Prostate gland (tissue), 2 donors: ENCODE results near the gene BICC1. TPM values are rescaled to one million over a fixed set of nuclear protein-coding genes. Genes with fewer than 3 reads are reported as not detected.
"Not testable (repeated sequence)": the region's sequence is repeated elsewhere in the genome, so short reads cannot be mapped to it uniquely, and the experiment has no call there.

Experiments
- DNase-seq: peaks from one replicate; pipeline ENCODE4 v3.0.0-alpha.2; 2019; ENCODE audit warnings: low spot score
- H3K27ac ChIP-seq, 2 donors: fragments of 200-600 bp; sonication (generic); 2 replicates each; pipeline ENCODE4 v1.5.1; 2017 to 2019
- H3K27me3 ChIP-seq: fragments of 200-600 bp; sonication (generic); replicated peaks from 2 replicates; pipeline ENCODE4 v1.5.1; 2019; ENCODE audit not compliant: insufficient read depth
- H3K36me3 ChIP-seq, 2 donors: fragments of 200-600 bp; sonication (generic); 1 replicate in 1 of 2; 2 replicates in 1 of 2; pipeline versions ENCODE4 v1.5.1 to v1.8.1; 2017 to 2019
- H3K4me1 ChIP-seq: fragments of 200-600 bp; sonication (generic); replicated peaks from 2 replicates; pipeline ENCODE4 v1.5.1; 2019
- H3K4me3 ChIP-seq, 2 donors: fragments of 200-600 bp; sonication (generic); 2 replicates each; pipeline ENCODE4 v1.5.1; 2017 to 2019
- H3K9me3 ChIP-seq: fragments of 200-600 bp; sonication (generic); 2 replicates; pipeline ENCODE4 v1.5.1; 2017
- POLR2A ChIP-seq: fragments of 450-650 bp; IDR thresholded peaks from one replicate; pipeline ENCODE4 v1.6.1; 2016; ENCODE audit warnings: antibody characterized with exemption, mild to moderate bottlenecking
- POLR2AphosphoS5 ChIP-seq: sonication (generic); formaldehyde crosslinking; IDR thresholded peaks from one replicate; pipeline ENCODE4 v1.6.1; 2017; ENCODE audit warnings: antibody characterized with exemption
- WGBS: methylation state at CpG from one replicate; pipeline ENCODE4 v1.1.5; 2018; 5-methylcytosine and 5-hydroxymethylcytosine counted together
- intact Hi-C: fragments of 100-400 bp; cut with DNase I; formaldehyde crosslinking; loops from one replicate; pipeline ENCODE4 v1.14.2; 2022
- total RNA-seq, 2 donors: library from RNA; depleted of rRNA; stranded (reverse); fragments of >200 nt; gene quantifications; one replicate each; pipeline ENCODE4 v1.1.0, GENCODE V29; 2016
- TF ChIP-seq, protein P1 (sequence below), 4 experiments: fragments of 200-600 bp in 2 of 4; fragments of 450-650 bp in 2 of 4; sonication (generic) in 2 of 4; IDR thresholded peaks; 1 replicate in 3 of 4; 2 replicates in 1 of 4; pipeline ENCODE4 v1.5.1; 2016 to 2019; ENCODE audit warnings: antibody characterized with exemption in 4 of 4, mild to moderate bottlenecking in 2 of 4, moderate library complexity in 2 of 4

BICC1 gene
- total RNA-seq, 2 donors from 2014 or later: 5.1 to 12.7 TPM

DNA sequence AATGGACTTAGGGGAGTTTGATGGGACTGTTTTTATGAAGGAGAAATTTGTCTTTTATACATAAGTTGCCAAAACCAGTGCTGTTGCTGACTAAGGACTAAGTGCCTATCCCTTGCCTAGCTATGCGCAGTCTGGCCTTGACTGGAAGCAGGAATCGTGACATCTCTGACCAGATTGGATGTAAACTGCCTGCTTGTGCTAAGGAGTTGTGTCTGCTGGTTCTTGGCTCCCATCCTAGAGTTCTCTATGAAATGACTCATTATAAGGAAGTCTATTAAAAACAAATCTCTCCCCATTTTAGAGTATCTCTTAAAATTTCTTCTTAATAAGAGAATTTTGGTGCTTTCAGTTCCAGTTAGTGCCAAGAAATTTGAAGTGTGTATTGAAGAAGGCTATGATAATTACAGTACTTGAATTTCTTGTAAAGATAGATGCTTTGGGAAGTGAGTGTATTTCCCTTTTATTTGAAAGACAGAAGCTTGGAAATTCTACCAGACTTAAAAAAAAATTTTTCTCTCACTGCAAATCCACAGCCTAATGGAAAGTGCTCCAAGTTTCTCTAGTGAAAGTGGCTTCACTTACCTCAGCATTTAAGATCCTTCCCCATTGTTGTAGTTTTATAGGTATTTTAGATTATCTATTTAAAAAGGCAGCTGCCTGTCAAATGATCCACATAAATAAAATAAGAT, 77.6 kb downstream of the BICC1 start:
- no peak overlapping the region for H3K27ac ChIP-seq
- H3K4me3 ChIP-seq: no peak overlapping the region
- TF ChIP-seq, protein P1, sequence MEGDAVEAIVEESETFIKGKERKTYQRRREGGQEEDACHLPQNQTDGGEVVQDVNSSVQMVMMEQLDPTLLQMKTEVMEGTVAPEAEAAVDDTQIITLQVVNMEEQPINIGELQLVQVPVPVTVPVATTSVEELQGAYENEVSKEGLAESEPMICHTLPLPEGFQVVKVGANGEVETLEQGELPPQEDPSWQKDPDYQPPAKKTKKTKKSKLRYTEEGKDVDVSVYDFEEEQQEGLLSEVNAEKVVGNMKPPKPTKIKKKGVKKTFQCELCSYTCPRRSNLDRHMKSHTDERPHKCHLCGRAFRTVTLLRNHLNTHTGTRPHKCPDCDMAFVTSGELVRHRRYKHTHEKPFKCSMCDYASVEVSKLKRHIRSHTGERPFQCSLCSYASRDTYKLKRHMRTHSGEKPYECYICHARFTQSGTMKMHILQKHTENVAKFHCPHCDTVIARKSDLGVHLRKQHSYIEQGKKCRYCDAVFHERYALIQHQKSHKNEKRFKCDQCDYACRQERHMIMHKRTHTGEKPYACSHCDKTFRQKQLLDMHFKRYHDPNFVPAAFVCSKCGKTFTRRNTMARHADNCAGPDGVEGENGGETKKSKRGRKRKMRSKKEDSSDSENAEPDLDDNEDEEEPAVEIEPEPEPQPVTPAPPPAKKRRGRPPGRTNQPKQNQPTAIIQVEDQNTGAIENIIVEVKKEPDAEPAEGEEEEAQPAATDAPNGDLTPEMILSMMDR (IDR thresholded peaks at IDR 0.05): no peak
- TF ChIP-seq POLR2A (no peak), POLR2AphosphoS5 (no peak)
- no peak for DNase-seq
- no peaks in the 10 kb centered on the region for H3K4me1 ChIP-seq
- intact Hi-C loops: no loop called here
- 21% methylated on average over 2 of the region's 2 CpGs for WGBS
- H3K9me3 ChIP-seq: no peaks in the 10 kb centered on the region
- H3K36me3 ChIP-seq: no peaks in the 10 kb centered on the region
- no peaks in the 10 kb centered on the region for H3K27me3 ChIP-seq

DNA sequence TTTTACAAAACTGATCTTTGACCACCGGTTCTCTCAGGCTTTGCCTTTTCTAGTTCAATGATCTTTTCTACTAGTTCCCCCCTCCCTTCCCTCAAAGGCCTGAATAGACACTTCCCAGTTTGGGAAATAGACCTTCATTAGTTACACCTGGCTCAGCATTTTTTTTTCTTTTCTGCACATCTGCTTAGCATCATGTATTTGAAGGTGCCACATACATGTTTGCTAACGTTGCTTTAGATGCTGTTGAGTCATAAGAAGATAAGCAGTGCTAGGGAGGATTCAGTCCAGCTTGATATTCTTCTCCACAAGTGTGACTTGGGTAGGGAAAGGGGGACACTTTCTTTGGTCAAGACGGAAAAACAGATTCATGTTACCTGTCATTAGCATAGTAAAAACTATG, 78.3 kb downstream of the BICC1 start:
- Histone ChIP-seq H3K27ac (no peak overlapping the region), H3K9me3 (no peaks in the 10 kb centered on the region), H3K27me3 (no peaks in the 10 kb centered on the region), H3K36me3 (no peaks in the 10 kb centered on the region), H3K4me3 (no peak overlapping the region), H3K4me1 (no peaks in the 10 kb centered on the region)
- no peak for TF ChIP-seq POLR2AphosphoS5
- TF ChIP-seq POLR2A: no peak
- TF ChIP-seq, protein P1 (IDR thresholded peaks at IDR 0.05): no peak
- DNase-seq: no peak
- 70% methylated on average over 3 of the region's 3 CpGs for WGBS
- intact Hi-C loops: no loop called here

DNA sequence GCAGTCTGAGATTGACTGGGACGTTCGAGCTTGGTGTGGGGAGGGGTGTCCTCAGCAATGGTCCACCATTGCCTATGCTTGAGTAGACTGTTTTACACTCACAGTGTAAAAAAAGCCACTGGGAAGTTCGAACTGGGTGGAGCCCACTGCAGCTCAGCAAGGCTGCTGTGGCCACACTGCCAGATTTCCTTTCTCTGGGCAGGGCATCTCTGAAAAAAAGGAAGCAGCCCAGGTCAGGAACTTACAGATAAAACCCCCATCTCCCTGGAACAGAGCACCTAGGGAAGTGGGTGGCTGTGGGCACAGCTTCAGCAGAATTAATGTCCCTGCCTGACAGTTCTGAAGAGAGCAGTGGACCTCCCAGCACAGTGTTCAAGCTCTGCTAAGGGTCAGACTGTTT, 80.3 kb downstream of the BICC1 start:
- Histone ChIP-seq H3K27me3 (no peaks in the 10 kb centered on the region), H3K27ac (no peak overlapping the region), H3K4me3 (no peak overlapping the region), H3K9me3 (no peaks in the 10 kb centered on the region), H3K36me3 (no peaks in the 10 kb centered on the region), H3K4me1 (no peaks in the 10 kb centered on the region)
- intact Hi-C loops: no loop called here
- DNase-seq: no peak
- TF ChIP-seq POLR2A: no peak
- WGBS: 71% methylated on average over 3 of the region's 3 CpGs

DNA sequence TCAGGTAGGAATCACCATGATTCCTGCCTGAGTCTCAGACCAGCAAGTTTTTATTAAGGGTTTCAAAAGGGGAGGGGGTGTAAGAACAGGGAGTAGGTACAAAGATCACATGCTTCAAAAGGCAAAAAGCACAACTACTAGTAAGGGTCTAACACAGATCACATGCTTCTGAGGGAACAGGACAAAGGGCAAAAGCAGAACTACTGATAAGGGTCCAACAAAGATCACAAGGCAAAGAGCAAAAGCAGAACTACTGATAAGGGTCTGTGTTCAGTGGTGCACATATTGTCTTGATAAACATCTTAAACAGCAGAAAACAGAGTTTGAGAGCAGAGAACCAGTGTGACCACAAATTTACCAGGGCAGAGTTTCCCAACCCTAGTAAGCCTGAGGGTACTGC, 84.5 kb downstream of the BICC1 start:
- H3K9me3 ChIP-seq, H3K27ac ChIP-seq, DNase-seq, H3K27me3 ChIP-seq, H3K36me3 ChIP-seq, H3K4me3 ChIP-seq, H3K4me1 ChIP-seq, intact Hi-C loops: not testable (repeated sequence)

DNA sequence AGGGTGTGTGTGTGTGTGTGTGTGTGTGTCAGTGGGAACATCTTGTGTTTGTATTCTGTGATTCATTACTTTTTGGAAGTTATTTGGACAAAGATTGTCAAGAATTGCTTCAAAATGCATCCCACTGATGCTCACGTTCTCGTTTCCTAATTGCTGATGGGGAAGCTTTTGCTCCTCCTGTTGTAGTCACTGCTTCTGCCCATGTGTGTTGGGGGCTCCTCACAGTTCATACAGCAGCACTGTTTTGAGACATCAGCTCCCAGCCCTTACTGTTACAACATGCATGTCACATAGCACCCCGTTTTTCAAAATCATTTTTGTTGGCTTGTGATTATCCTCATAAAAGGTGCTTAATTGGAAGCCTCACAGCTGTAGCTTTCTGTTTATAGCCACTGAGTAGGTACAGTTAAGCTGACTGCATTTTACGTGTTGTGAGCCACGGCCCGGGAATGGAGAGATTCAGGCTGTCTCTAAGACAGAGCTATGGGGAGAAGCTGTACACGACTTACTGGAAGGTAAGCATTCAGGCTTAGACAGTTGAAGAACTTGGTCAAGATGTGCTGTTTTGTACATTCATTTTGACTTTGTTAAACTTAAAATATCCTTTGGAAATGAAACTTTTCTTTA, 87.4 kb downstream of the BICC1 start:
- no peaks in the 10 kb centered on the region for H3K27me3 ChIP-seq
- no peaks in the 10 kb centered on the region for H3K4me1 ChIP-seq
- no peak overlapping the region for H3K4me3 ChIP-seq
- intact Hi-C loops: no loop called here
- TF ChIP-seq POLR2A (no peak), POLR2AphosphoS5 (no peak)
- TF ChIP-seq, protein P1 (IDR thresholded peaks at IDR 0.05): no peak
- no peak overlapping the region for H3K27ac ChIP-seq
- WGBS: 57% methylated on average over 7 of the region's 7 CpGs
- H3K9me3 ChIP-seq: no peaks in the 10 kb centered on the region
- DNase-seq: no peak
- H3K36me3 ChIP-seq: no peaks in the 10 kb centered on the region

DNA sequence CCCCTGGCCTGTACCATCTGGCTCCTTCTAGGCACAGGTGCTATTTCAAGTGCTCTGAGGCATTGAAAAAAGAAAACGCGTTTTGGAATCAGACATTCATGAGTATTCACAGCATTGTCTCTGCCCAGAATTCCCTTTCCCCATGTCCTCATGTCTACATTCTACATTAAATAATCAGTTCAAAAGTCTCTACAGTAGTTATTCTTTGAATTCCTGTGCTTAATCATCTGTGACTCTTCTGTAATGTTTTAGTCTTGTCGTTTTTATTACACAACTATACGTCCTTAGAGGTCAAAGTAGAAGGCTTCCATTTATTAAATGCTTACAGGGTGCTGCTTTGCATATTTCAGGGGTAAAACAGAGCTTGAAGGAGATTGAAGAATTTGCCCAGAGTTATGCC, 95.7 kb downstream of the BICC1 start:
- H3K4me1 ChIP-seq: no peaks in the 10 kb centered on the region
- TF ChIP-seq POLR2AphosphoS5: no peak
- TF ChIP-seq, protein P1 (IDR thresholded peaks at IDR 0.05): no peak
- TF ChIP-seq POLR2A: no peak
- WGBS: 66% methylated on average over 4 of the region's 4 CpGs
- H3K4me3 ChIP-seq: no peak overlapping the region
- intact Hi-C loops: no loop called here
- no peaks in the 10 kb centered on the region for H3K27me3 ChIP-seq
- H3K9me3 ChIP-seq: no peaks in the 10 kb centered on the region
- H3K36me3 ChIP-seq: no peaks in the 10 kb centered on the region
- DNase-seq: no peak
- H3K27ac ChIP-seq: no peak overlapping the region
